CD4-positive, alpha-beta T cell treated with Interleukin-10 for 1 hour (primary cell): ENCODE measurements around the gene SUPT3H.
A peak's percentile ranks its signal among the peaks of the same experiment; 100 is the strongest.
"Not testable (repeated sequence)": the region's sequence is repeated elsewhere in the genome, so short reads cannot be mapped to it uniquely, and the experiment has no call there.

Experiments used
- DNase-seq: peaks from one replicate; pipeline ENCODE4 v3.0.0-alpha.2; 2020

The SUPT3H gene

DNA sequence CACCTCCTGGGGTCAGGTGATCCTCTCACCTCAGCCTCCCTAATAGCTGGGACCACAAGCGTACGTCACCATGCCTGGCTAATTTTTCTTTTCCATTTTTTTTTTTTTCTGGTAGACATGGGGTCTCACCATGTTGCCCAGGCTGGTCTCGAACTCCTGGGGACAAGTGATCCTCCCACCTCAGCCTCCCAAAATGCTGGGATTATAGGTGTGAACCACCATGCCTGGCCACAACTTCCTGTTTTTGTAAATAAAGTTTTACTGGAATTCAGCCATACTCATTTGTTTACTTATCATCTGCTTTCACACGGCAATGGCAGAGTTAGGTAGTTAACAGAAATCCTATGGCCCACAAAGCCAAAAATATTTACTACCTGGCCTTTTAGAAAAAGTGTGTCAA is 57.4 kb downstream of the SUPT3H start:
- DNase-seq = no peak

DNA sequence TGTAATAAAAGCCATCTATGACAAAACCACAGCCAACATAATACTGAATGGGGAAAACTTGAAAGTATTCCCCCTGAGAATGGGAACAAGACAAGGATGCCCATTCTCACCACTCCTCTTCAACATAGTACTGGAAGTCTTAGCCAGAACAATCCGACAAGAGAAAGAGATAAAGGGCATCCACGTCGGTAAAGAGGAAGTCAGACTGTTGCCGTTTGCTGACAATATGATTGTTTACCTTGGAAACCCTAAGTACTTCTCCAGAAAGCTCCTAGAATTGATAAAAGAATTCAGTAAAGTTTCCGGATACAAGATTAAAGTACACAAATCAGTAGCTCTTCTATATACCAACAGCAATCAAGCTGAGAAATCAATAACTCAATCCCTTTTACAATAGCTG is 63.6 kb downstream of the SUPT3H start:
- DNase-seq = no peak

DNA sequence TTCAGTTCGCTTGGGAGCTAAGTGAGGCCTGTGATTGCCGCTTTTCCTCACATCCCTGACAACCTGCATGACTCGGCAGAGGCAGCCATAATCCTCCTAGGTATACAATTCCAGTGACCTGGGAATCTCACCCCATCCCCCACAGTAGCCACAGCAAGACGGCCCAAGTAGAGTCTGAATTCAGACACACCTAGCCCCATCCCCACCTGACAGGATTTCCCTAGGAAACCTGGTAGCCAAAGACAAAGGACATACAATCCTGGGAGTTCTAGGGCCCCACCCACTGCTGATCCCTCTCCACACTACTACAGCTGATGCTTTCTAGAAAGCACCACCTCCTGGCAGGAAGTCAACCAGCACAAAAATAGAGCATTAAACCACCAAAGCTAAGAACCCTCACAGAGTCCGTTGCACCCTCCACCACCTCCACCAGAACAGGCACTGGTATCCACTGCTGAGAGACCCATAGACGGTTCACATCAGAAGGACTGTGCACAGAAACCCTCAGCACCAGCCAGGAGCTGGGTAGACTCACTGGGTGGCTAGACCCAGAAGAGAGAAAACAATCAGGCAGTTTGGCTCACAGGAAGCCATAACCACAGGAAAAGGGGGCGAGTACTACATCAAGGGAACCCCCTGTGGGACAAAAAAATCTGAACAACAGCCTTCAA is 67.5 kb downstream of the SUPT3H start:
- peak; percentile 57 for DNase-seq

DNA sequence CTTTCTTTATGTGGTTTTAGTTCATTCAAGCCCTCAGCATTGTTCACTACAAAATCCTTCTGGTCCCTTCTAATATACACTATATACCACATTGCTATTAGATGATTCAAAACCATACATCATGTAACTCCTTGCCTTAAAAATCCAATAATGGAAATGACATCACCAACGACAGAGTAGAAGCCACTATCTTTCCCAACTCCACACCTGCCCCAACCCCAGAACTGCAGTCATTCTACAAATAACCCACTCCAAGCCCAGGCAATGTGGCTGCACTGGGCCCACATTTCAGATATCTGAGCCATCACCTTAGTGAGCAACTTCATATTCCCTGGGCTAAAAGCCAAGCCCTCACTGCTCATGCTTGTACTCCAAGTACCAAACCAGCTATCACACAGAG is 72.2 kb downstream of the SUPT3H start:
- no peak for DNase-seq

DNA sequence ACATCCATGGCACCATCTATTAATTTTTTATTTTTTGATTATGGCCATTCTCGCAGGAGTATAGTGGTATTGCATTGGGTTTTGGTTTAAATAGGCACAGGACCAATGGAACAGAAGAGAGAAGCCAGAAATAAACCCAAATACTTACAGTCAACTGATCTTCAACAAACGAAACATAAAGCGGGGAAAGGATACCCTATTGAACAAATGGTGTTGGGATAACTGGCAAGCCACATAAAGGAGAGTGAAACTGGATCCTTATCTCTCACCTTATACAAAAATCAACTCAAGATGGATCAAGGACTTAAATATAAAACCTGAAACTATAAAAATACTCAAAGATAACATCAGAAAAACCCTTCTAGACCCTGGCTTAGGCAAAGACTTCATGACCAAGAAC is 74.9 kb downstream of the SUPT3H start:
- no peak for DNase-seq

DNA sequence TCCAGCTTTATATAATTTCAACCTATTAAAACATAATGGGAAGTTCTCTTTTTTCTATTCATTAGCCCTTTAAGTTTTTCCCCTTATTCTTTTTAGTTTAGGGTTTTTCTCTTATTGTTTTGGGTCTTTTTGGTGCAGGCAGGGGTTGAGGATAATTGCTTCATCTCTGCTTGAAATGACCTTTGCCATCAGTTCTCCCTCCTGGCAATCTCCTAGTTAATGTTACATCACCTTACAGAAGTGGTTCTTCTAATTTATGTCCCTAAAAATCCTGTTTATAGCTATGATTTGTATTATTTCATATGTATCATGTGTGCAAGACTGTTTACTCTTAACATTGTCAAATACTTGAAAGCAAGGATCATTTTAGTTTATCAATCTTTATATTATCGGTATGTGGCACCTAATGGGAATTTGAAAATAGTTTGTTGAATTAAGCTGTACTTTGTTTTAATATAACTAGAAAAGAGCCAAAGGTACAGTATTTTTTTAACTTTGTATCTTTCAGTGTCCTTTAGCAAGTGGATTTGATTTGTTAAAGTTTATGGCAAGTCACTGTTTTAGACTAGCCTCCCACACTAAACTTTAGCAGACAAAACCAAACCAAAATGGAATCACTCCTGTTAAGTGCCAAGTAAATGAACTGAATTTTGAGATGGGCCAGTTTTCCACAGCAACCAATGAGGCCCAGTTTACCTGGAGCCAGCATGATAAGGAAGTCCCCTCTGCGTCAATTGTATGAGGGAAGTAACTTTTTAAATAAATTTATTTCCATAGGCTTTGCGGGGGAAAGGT is 76.2 kb downstream of the SUPT3H start:
- no peak for DNase-seq

DNA sequence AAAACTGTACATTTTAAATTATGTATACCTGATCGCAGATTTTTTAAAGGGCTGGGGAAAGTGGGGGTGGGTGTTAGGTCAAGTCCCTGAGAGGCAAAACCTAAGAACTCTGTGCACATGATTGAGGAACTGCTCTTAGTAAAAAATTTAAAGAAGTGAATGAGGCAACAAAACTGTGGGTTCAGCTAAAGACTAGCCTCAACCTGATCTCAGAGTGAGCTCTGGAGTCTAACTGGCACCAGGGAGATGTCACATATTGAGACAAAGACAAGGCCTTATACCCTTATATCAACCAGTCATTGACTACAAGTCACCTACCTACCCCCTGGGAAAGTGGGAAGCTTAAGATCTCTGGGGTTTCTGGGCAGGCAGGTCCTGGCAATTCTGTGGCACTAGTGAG is 77.0 kb downstream of the SUPT3H start:
- no peak for DNase-seq

DNA sequence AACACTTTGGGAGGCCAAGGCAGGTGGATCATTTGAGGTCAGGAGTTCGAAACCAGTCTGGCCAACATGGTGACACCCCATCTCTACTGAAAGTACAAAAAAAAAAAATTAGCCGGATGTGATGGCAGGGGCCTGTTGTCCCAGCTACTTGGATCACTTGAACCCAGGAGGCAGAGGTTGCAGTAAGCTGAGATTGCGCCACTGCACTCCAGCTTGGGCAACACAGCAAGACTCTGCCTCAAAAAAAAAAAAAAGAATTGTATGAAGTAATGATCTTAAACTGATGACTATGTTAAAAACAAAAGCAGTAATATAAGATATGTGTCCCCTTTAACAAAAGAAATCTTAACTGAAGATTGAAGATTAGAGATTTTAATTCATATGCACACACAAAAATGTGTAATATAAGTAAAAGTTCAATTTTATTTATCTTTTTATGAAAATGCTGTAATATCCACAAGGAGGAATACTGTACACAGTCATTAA is 78.6 kb downstream of the SUPT3H start:
- no peak for DNase-seq

DNA sequence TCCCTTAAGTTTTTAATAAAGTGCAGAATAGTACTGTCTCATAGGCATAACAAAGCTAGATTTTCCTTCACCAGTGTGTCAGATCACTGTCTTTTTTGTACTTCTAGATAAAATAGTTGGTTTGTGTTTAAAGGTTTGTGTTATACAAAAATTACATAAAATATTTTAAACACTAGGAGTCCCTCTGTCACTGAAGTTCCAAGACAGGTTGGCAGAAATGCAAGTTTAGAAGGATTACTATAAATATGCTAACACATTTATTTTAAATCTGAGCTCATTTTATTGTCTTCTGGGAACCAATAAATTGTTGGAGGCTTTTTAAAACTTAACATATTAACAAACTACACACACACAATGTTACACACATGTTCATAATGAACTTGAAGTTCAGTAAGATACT is 80.4 kb downstream of the SUPT3H start:
- DNase-seq = no peak

DNA sequence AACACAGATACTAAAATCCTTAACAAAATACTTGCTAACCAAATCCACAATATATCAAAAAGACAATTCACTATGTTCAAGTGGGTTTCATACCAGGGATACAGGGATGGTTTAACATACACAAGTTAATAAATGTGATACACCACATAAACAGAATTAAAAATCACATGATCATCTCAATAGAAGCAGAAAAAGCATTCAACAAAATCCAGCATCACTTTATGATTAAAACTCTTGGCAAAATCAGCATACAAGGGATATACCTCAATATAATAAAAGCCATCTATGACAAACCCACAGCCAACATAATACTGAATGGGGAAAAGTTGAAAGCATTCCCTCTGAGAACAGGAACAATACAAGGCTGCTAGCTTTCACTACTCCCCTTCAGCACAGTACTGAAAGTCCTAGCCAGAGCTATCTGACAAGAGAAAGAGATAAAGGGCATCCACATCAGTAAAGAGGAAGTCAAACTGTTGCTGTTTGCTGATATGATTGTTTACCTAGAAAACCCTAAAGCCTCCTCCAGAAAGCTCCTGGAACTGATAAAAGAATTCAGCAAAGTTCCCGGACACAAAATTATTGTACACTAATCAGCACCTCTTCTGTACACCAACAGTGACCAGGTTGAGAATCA is 83.6 kb downstream of the SUPT3H start:
- DNase-seq = not testable (repeated sequence)

DNA sequence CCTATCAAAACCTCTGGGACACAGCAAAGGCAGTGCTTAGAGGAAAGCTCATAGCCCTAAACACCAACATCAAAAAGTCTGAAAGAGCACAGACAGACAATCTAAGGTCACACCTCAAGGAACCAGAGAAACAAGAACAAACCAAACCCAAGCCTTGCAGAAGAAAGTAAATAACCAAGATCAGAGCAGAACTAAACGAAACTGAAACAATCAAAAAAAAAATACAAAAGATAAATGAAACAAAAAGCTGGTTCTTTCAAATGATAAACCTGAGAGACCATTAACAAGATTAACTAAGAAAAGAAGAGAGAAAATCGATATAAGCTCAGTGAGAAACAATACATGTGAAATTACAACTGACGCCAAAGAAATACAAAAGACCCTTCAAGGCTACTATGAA is 84.4 kb downstream of the SUPT3H start:
- DNase-seq = peak; percentile 26

DNA sequence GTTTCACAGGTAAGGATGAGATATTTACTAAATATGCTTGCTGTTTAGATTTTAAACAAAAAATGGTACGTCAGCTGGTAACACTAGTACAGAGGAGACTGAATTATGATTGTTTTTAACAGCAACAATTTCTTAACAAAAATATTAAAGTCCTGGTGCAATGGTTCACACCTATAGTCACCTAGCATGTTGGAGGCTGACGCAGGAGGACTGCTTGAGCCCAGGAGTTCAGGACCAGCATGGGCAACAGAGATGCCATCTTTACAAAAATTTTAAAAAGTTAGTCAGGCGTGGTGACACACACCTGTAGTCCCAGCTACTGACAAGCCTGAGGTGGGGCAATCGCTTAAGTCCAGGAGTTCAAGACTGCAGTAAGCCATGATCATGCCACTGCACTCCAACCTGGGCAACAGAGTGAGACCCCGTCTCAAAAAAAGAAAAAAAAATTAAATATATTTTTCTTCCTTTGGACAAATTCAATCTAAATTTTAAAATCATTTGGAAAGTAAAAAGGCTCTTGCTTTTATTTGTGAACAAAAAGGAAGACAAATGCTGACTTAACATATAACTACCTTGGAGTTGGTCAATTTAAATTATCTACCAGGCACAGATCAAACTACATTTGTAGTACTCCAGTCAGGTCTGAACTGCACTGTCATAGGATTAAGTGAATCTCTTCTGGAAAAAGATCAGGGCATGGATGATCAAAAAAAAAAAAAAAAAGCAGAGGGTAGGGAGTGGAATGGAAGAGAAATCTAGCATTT is 87.8 kb downstream of the SUPT3H start:
- no peak for DNase-seq

DNA sequence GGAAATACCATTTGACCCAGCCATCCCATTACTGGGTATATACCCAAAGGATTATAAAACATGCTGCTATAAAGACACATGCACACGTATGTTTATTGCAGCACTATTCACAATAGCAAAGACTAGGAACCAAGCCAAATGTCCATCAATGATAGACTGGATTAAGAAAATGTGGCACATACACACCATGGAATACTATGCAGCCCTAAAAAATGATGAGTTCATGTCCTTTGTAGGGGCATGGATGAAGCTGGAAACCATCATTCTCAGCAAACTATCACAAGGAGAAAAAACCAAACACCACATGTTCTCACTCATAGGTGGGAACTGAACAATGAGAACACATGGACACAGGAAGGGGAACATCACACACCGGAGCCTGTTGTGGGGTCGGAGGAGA is 91.0 kb downstream of the SUPT3H start:
- DNase-seq = not testable (repeated sequence)

DNA sequence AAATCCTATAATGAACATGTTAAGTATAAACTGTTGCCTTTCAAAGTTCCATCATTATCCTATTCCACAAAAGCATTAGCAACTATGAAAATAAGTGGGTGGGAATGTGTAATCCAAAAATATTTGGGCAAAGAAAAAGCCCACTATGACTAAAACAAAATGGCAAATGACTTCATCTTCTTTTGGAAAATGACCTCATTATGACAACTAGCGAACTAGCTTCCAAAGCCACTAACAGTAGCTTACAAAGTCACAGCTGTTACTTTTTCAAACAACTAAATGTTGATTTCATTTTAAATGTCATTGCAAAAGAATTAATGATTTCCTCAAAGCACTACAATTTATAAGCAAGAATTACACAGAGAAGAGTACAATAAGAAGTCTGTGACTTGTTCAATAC is 99.4 kb downstream of the SUPT3H start:
- no peak for DNase-seq

DNA sequence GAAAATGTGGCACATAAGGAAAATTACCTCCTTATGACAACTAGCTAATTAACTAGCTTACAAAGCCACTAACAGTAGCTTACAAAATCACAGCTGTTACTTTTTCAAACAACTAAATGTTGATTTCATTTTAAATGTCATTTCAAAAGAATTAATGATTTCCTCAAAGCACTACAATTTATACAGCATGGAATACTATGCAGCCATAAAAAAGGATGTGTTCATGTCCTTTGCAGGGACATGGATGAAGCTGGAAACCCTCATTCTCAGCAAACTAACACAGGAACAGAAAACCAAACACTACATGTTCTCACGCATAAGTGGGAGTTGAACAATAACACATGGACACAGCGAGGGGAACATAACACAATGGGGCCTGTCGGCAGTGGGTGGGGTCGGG is 100.0 kb downstream of the SUPT3H start:
- not testable (repeated sequence) for DNase-seq

DNA sequence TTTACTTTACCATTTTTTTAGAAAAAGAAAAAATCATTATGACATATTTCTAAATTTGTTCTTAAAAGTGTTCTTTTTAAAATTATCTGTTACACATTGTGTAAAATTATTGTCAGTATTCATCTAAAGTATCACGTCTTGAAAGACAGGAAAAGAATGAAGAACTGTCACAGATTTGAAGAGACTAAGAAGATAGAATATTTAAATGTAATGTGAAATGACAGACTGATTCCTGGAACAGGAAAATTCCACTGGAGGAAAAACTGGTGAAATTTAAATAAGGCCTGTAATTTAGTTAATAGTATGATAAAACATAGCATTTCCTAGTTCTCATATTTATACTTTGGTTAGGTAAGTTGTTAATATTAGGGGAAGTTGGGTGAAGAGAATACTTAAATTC is 102.4 kb downstream of the SUPT3H start:
- no peak for DNase-seq

DNA sequence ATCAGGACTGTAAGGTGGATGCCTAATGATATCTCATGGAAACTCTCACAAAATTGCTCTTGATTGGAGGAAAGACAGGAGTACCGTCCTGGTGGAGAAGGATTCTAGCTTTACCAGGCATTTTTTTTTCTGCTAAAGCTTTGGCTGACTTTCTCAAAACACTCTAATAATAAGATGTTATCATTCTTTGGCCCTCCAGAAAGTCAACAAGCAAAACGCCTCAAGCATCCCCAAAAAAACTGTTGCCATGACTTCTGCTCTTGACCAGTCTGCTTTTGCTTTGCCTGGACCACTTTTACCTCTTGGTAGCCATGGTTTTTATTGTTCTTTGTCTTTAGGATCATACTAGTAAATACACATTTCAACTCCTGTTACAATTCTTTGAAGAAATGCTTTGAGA is 105.1 kb downstream of the SUPT3H start:
- DNase-seq = no peak

DNA sequence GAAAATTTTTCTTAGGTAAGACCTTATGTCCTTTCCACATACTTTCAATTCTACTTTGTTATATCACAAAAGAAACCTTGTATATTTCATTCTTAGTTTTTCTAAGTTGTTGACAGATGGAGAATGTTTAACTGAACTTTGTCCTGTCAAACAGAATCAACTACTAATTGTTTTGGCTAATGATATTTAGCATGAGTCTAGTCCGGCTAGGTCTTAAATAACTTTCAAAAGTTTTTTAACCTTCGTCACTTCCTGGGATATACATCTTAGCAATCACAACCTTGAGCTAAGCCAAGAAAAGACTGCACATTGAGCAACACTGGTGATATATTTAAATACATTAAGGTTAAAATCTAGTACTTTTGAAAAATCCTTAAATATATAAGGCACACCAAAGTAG is 112.5 kb downstream of the SUPT3H start:
- DNase-seq = no peak

DNA sequence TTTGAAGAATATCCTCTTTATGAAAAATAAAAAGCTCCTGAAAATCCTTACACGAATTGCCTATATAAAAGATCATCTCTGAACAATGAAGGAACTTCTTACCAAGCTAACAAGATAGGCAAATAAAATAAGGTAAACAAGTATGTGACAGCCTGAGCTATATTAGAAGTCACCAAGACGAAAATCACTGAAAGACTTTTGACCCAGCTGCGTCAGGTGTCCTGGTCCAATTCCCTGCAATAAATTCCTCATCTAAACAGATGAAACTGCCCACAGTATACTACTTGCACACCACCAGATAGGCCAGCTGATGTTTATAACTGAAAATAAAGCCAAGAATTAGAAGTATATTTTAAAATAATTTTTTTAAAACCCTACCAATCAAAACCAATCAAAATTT is 117.0 kb downstream of the SUPT3H start:
- DNase-seq = no peak

DNA sequence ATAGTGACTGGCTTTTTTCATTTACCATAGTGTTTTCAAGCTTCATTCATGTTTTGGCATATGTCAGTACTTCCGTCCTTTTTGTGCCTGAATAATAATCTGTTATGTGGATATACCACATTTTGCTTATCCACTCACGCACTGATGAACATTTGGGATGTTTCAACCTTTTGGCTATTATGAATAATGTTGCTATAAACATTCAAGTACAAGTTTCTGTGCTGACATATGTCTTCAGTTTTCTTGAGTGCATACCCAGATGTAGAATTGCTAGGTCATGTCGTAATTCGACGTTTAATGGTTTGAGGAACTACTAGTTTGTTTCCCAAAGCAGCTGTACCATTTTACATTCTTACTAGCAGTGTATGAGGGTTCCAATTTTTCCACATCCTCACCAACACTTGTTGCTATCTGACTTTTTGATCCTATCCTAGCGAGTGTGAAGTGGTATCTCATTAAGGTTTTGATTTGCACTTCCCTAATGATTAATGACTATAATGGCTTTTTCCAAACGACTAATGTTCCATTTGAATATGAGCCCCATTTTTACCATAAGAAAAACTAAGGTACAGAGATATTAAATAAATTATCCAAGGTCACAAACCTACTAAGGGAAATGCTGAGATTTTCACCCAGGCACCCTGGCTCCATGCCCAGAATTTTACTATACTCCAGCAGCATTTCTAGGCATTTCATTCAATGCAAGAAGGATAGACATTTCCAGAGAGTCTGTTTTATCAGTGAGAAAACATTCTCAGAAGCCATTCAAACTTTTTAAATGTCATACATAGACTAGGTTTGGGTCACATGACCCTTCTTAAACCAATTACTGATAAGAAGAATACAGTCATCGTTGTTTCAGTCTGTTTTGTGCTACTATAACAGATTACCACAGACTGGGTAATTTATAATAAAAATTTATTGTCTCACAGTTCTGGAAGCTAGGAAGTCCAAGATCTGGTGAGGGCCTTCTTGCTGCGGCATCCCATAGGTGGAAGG is 120.7 kb downstream of the SUPT3H start:
- DNase-seq = no peak

DNA sequence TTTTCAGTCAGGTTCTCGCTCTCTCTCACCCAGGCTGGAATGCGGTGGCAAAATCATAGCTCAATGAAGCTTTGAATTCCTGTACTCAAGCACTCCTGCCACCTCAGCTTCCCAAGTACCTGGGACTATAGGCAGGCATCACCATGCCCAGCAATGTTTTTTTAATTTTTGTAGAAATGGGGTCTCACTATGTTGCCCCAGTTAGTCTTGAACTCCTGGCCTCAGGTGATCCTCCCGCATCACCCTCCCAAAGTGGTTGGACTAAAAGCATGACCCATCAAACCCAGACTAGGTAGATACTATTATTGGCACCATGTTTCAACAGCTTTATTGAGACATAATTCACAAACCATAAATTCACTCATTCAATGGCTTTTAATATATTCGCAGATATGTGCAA is 122.3 kb downstream of the SUPT3H start:
- no peak for DNase-seq

DNA sequence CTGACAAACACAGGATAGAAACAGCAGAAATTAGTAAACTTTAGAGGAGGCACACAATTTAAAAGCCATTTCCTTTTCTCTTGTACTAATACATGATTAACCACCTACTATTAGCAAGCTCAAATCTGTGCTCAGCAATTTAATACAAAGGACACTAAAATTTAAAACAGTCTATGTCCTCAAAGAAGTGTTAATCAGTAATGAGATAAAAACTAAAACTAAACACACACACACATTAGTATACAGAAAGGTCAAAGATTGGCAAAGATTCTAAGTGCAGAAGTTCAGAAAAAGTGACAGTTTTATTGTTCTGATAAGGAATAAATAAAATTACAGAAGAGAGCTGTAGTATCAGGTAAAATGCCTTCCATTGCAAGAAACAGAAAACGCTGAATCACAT is 123.5 kb downstream of the SUPT3H start:
- no peak for DNase-seq
